Mucosa of rectum (tissue), 2 donors: ENCODE data around the gene ATRNL1.

Experiments
- H3K27ac ChIP-seq, 2 donors: one replicate each; pipeline ENCODE4 v1.7.0; 2013; ENCODE audit warnings: inconsistent platforms in 2 of 2, low read depth in 2 of 2, low read length in 2 of 2
- H3K27me3 ChIP-seq, 2 donors: one replicate each; pipeline ENCODE4 v1.7.0; 2013; ENCODE audit warnings: low read length in 2 of 2; ENCODE audit not compliant: control insufficient read depth in 2 of 2, insufficient read depth in 2 of 2
- H3K36me3 ChIP-seq, 2 donors: one replicate each; pipeline ENCODE4 v1.7.0; 2013; ENCODE audit warnings: low read length in 2 of 2; ENCODE audit not compliant: control insufficient read depth in 2 of 2, insufficient read depth in 2 of 2
- H3K4me1 ChIP-seq, 2 donors: one replicate each; pipeline ENCODE4 v1.7.0; 2013; ENCODE audit warnings: low read length in 2 of 2, mild to moderate bottlenecking in 1 of 2; ENCODE audit not compliant: control insufficient read depth in 2 of 2, insufficient read depth in 2 of 2
- H3K4me3 ChIP-seq, 2 donors: one replicate each; pipeline ENCODE4 v1.7.0; 2013; ENCODE audit warnings: low read length in 2 of 2
- H3K9ac ChIP-seq, 2 donors: one replicate each; pipeline ENCODE4 v1.7.0; 2013; ENCODE audit warnings: low read length in 2 of 2, low read depth in 1 of 2, mild to moderate bottlenecking in 1 of 2
- H3K9me3 ChIP-seq, 2 donors: one replicate each; pipeline ENCODE4 v1.7.0; 2013; ENCODE audit warnings: low read length in 2 of 2; ENCODE audit not compliant: control insufficient read depth in 2 of 2
- donor health status: healthy.
- donor health status: Normal muscosa, but diverticular disease.

Gene ATRNL1

GRCh38 chr10:115845921-115846320 is 752.8 kb downstream of the ATRNL1 start:
- H3K9me3 ChIP-seq = no peaks in the 10 kb centered on the region
- no peaks in the 10 kb centered on the region for H3K36me3 ChIP-seq
- no peaks in the 10 kb centered on the region for H3K4me1 ChIP-seq
- no peak overlapping the region for H3K27ac ChIP-seq
- no peaks in the 10 kb centered on the region for H3K27me3 ChIP-seq
- H3K4me3 ChIP-seq = no peak overlapping the region
- H3K9ac ChIP-seq = no peak overlapping the region

GRCh38 chr10:115846528-115846927 is 753.4 kb downstream of the ATRNL1 start:
- no peaks in the 10 kb centered on the region for H3K36me3 ChIP-seq
- H3K9ac ChIP-seq = no peak overlapping the region
- no peaks in the 10 kb centered on the region for H3K4me1 ChIP-seq
- H3K27ac ChIP-seq = no peak overlapping the region
- no peaks in the 10 kb centered on the region for H3K9me3 ChIP-seq
- no peak overlapping the region for H3K4me3 ChIP-seq
- no peaks in the 10 kb centered on the region for H3K27me3 ChIP-seq

GRCh38 chr10:115849197-115849596 is 756.0 kb downstream of the ATRNL1 start:
- Histone ChIP-seq H3K9ac (no peak overlapping the region), H3K4me3 (no peak overlapping the region), H3K36me3 (no peaks in the 10 kb centered on the region), H3K27me3 (no peaks in the 10 kb centered on the region), H3K9me3 (no peaks in the 10 kb centered on the region), H3K4me1 (no peaks in the 10 kb centered on the region), H3K27ac (no peak overlapping the region)

GRCh38 chr10:115850666-115851065 is 757.5 kb downstream of the ATRNL1 start:
- H3K4me3 ChIP-seq = no peak overlapping the region
- no peaks in the 10 kb centered on the region for H3K27me3 ChIP-seq
- H3K36me3 ChIP-seq = no peaks in the 10 kb centered on the region
- no peak overlapping the region for H3K9ac ChIP-seq
- no peaks in the 10 kb centered on the region for H3K4me1 ChIP-seq
- no peaks in the 10 kb centered on the region for H3K9me3 ChIP-seq
- H3K27ac ChIP-seq = no peak overlapping the region

- Histone ChIP-seq H3K4me3 (no peak overlapping the region), H3K27ac (no peak overlapping the region), H3K36me3 (no peaks in the 10 kb centered on the region), H3K9ac (no peak overlapping the region), H3K27me3 (no peaks in the 10 kb centered on the region), H3K9me3 (no peaks in the 10 kb centered on the region), H3K4me1 (no peaks in the 10 kb centered on the region)
Observed at GRCh38 chr10:115851695-115852094, 758.5 kb downstream of the ATRNL1 start.

- Histone ChIP-seq H3K27ac (no peak overlapping the region), H3K9ac (no peak overlapping the region), H3K9me3 (no peaks in the 10 kb centered on the region), H3K4me3 (no peak overlapping the region), H3K27me3 (no peaks in the 10 kb centered on the region), H3K4me1 (no peaks in the 10 kb centered on the region), H3K36me3 (no peaks in the 10 kb centered on the region)
Observed at GRCh38 chr10:115854740-115855435, 761.7 kb downstream of the ATRNL1 start.

GRCh38 chr10:115856580-115856979 is 763.4 kb downstream of the ATRNL1 start:
- Histone ChIP-seq H3K4me3 (no peak overlapping the region), H3K27ac (no peak overlapping the region), H3K4me1 (no peaks in the 10 kb centered on the region), H3K9ac (no peak overlapping the region), H3K36me3 (no peaks in the 10 kb centered on the region), H3K9me3 (no peaks in the 10 kb centered on the region), H3K27me3 (no peaks in the 10 kb centered on the region)

- H3K27ac ChIP-seq = no peak overlapping the region
- H3K27me3 ChIP-seq = no peaks in the 10 kb centered on the region
- H3K9ac ChIP-seq = no peak overlapping the region
- no peaks in the 10 kb centered on the region for H3K36me3 ChIP-seq
- no peaks in the 10 kb centered on the region for H3K4me1 ChIP-seq
- no peaks in the 10 kb centered on the region for H3K9me3 ChIP-seq
- H3K4me3 ChIP-seq = no peak overlapping the region
Observed at GRCh38 chr10:115857856-115858255, 764.7 kb downstream of the ATRNL1 start.

GRCh38 chr10:115860182-115861107 is 767.3 kb downstream of the ATRNL1 start:
- Histone ChIP-seq H3K4me3 (no peak overlapping the region), H3K9ac (no peak overlapping the region), H3K36me3 (no peaks in the 10 kb centered on the region), H3K27ac (no peak overlapping the region), H3K9me3 (no peaks in the 10 kb centered on the region), H3K4me1 (no peaks in the 10 kb centered on the region), H3K27me3 (no peaks in the 10 kb centered on the region)

GRCh38 chr10:115861455-115861854 is 768.3 kb downstream of the ATRNL1 start:
- Histone ChIP-seq H3K4me3 (no peak overlapping the region), H3K4me1 (no peaks in the 10 kb centered on the region), H3K27ac (no peak overlapping the region), H3K9ac (no peak overlapping the region), H3K36me3 (no peaks in the 10 kb centered on the region), H3K27me3 (no peaks in the 10 kb centered on the region), H3K9me3 (no peaks in the 10 kb centered on the region)
